ENCODE results near the gene PABPN1.

The PABPN1 gene

DNA sequence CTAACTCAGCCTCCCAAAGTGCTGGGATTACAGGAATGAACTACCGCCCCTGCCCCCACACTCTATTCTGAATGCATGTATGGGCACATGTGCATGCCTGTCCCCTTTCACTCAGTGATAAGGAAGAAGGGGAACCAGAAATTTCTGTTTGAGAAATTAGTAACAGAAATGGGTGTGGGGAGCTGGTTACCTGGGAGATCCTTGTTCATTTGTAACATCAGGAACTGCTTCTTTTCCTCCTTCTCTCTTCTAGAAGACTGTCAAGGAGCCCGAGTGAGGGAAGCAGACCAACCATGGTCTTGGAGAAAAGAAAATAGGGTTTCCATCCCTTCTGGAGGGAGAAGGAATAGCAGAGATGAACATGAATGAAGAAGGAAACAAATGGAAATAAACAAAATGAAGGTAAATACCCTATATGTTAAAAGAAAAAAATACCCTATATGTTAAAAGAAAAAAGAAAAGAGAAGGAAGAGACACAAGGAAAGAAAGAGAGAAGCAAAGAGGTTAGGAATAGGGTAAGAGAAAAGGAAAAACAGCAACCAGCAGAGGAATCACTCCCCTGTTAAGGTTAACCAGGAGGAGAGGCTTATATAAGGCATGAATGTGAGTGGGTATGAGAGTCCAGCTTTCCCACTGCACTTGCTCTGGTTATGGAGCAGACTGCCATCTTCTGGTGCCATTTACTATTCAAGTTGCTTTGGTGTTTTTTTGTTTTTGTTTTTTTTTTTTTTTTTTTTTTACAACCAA lies 21.9 kb upstream of the PABPN1 start:
- TF ChIP-seq, protein P1, sequence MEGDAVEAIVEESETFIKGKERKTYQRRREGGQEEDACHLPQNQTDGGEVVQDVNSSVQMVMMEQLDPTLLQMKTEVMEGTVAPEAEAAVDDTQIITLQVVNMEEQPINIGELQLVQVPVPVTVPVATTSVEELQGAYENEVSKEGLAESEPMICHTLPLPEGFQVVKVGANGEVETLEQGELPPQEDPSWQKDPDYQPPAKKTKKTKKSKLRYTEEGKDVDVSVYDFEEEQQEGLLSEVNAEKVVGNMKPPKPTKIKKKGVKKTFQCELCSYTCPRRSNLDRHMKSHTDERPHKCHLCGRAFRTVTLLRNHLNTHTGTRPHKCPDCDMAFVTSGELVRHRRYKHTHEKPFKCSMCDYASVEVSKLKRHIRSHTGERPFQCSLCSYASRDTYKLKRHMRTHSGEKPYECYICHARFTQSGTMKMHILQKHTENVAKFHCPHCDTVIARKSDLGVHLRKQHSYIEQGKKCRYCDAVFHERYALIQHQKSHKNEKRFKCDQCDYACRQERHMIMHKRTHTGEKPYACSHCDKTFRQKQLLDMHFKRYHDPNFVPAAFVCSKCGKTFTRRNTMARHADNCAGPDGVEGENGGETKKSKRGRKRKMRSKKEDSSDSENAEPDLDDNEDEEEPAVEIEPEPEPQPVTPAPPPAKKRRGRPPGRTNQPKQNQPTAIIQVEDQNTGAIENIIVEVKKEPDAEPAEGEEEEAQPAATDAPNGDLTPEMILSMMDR (IDR thresholded peaks at IDR 0.05; ENCODE audit: insufficient read depth, low read length, poor library complexity, severe bottlenecking): peak; percentile 13
- no peak for TF ChIP-seq EZH2phosphoT487 (conservative IDR thresholded peaks at IDR 0.05; ENCODE audit: low read length)
- Histone ChIP-seq H3K27me3 (ENCODE audit: low read length) (no peaks in the 10 kb centered on the region), H3F3A (ENCODE audit: insufficient read depth) (peaks cover 19% of the 10 kb centered on the region), H3K9ac (ENCODE audit: low read length) (peak overlapping the region; percentile 73; the same call in 1 of the 2 replicates), H3K27ac (ENCODE audit: low read depth, low read length) (no peak overlapping the region), H3K79me2 (ENCODE audit: insufficient read depth, low read length) (peaks cover 5% of the 10 kb centered on the region; the same call in 1 of the 2 replicates), H3K36me3 (ENCODE audit: low read length) (peaks cover 5% of the 10 kb centered on the region; the same call in 1 of the 2 replicates), H4K20me1 (ENCODE audit: low read depth, low read length) (no peaks in the 10 kb centered on the region), H3K4me3 (ENCODE audit: insufficient read depth, low read length, poor library complexity, severe bottlenecking) (no peak overlapping the region), H3K4me2 (ENCODE audit: low read depth, low read length, poor library complexity, severe bottlenecking) (peak overlapping the region; percentile 66), H3K9me3 (ENCODE audit: insufficient read depth, low read length) (no peaks in the 10 kb centered on the region), H3K9me2 (replicated peaks; ENCODE audit: insufficient read depth, low read length) (no peaks in the 10 kb centered on the region), H2AFZ (ENCODE audit: low read depth, low read length, severe bottlenecking) (no peak overlapping the region)

DNA sequence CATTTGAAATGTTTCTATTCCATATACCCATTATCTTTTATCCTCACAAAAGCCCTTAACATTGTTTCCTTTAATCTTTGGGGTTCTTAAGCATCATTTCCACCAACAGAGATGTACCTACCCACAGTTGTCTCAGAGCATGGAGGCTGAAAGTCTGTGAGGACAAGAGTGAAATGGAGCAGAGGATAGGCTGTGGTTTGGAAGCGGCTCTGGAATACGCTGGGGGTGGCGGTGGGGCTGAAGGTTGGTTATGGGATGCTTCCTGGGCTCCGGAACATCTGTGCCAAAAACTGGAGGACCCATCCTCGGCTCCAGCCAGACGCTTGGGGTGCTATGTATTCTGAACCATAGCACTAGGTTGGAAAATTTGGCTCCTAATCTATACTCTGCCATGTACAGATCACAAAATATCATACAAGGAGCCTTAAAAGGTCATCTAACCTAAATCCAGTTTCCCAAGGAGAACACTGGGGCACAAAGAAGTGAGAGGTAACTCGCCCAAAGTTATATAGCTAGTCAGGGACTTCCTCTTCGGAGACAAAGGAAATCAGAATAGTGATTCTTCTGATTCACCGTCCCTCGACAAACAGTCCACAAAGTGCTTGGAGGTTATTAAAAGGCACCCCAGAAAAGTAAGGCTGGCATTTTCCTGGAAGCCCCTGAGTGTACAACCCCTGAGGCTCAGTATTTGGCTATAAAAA lies 21.1 kb upstream of the PABPN1 start:
- Histone ChIP-seq H3K27ac (ENCODE audit: low read depth, low read length) (peak overlapping the region; percentile 41), H3K9ac (ENCODE audit: low read length) (peak overlapping the region; percentile 73)

GRCh38 chr14:23300687-23301223 lies 20.5 kb upstream of the PABPN1 start:
- Histone ChIP-seq H3K9ac (ENCODE audit: low read length) (peak overlapping the region; percentile 73), H2AFZ (ENCODE audit: low read depth, low read length, severe bottlenecking) (no peak overlapping the region), H3K27ac (ENCODE audit: low read depth, low read length) (peak overlapping the region; percentile 41), H3K27me3 (ENCODE audit: low read length) (no peaks in the 10 kb centered on the region), H3K36me3 (ENCODE audit: low read length) (peaks cover 5% of the 10 kb centered on the region; the same call in 1 of the 2 replicates), H3K4me2 (ENCODE audit: low read depth, low read length, poor library complexity, severe bottlenecking) (peak overlapping the region; percentile 66), H3K9me2 (replicated peaks; ENCODE audit: insufficient read depth, low read length) (no peaks in the 10 kb centered on the region), H3K79me2 (ENCODE audit: insufficient read depth, low read length) (peaks cover 5% of the 10 kb centered on the region; the same call in 1 of the 2 replicates), H3F3A (ENCODE audit: insufficient read depth) (peaks cover 12% of the 10 kb centered on the region), H4K20me1 (ENCODE audit: low read depth, low read length) (no peaks in the 10 kb centered on the region), H3K4me3 (ENCODE audit: insufficient read depth, low read length, poor library complexity, severe bottlenecking) (peak overlapping the region; percentile 76), H3K9me3 (ENCODE audit: insufficient read depth, low read length) (no peaks in the 10 kb centered on the region)
- TF ChIP-seq EZH2phosphoT487 (conservative IDR thresholded peaks at IDR 0.05; ENCODE audit: low read length): no peak
- TF ChIP-seq, protein P1 (IDR thresholded peaks at IDR 0.05; ENCODE audit: insufficient read depth, low read length, poor library complexity, severe bottlenecking): no peak

More for the DNA sequence above, 21.1 kb upstream of the PABPN1 start:
- no peak overlapping the region for H2AFZ ChIP-seq (ENCODE audit: low read depth, low read length, severe bottlenecking)
- H3K36me3 ChIP-seq (ENCODE audit: low read length): peaks cover 5% of the 10 kb centered on the region; the same call in 1 of the 2 replicates
- peak overlapping the region; percentile 66 for H3K4me2 ChIP-seq (ENCODE audit: low read depth, low read length, poor library complexity, severe bottlenecking)
- no peaks in the 10 kb centered on the region for H4K20me1 ChIP-seq (ENCODE audit: low read depth, low read length)
- no peaks in the 10 kb centered on the region for H3K9me3 ChIP-seq (ENCODE audit: insufficient read depth, low read length)
- TF ChIP-seq EZH2phosphoT487 (conservative IDR thresholded peaks at IDR 0.05; ENCODE audit: low read length): no peak
- TF ChIP-seq, protein P1 (IDR thresholded peaks at IDR 0.05; ENCODE audit: insufficient read depth, low read length, poor library complexity, severe bottlenecking): peak; percentile 3
- no peaks in the 10 kb centered on the region for H3K9me2 ChIP-seq (replicated peaks; ENCODE audit: insufficient read depth, low read length)
- peak overlapping the region; percentile 76 for H3K4me3 ChIP-seq (ENCODE audit: insufficient read depth, low read length, poor library complexity, severe bottlenecking)
- H3K79me2 ChIP-seq (ENCODE audit: insufficient read depth, low read length): peaks cover 5% of the 10 kb centered on the region; the same call in 1 of the 2 replicates
- H3F3A ChIP-seq (ENCODE audit: insufficient read depth): peaks cover 19% of the 10 kb centered on the region
- H3K27me3 ChIP-seq (ENCODE audit: low read length): no peaks in the 10 kb centered on the region

Data from SU-DHL-6 (cell line).